Liver (tissue), 9 donors: ENCODE results near the gene KCTD19. TPM values are rescaled to one million over a fixed set of nuclear protein-coding genes. Genes with fewer than 3 reads are reported as not detected.

Source experiments
- DNase-seq: peaks from one replicate; pipeline ENCODE4 v3.0.0-alpha.2; 2017; ENCODE audit warnings: low spot score
- H3K27ac ChIP-seq, 2 donors: one replicate each; pipeline ENCODE4 v1.7.0; 2013; ENCODE audit warnings: inconsistent platforms in 2 of 2, low read length in 2 of 2, control low read depth in 1 of 2, low read depth in 1 of 2, mild to moderate bottlenecking in 1 of 2
- H3K27me3 ChIP-seq, 4 donors: one replicate each; pipeline versions ENCODE4 v1.6.1 to v1.7.0; 2013; ENCODE audit warnings: low read length in 3 of 4, inconsistent platforms in 1 of 4, mild to moderate bottlenecking in 1 of 4, moderate library complexity in 1 of 4; ENCODE audit not compliant: control insufficient read depth in 4 of 4, insufficient read depth in 4 of 4
- H3K36me3 ChIP-seq, 4 donors: one replicate each; pipeline versions ENCODE4 v1.6.1 to v1.7.0; 2013; ENCODE audit warnings: low read length in 3 of 4, mild to moderate bottlenecking in 3 of 4, low read depth in 1 of 4, moderate library complexity in 1 of 4; ENCODE audit not compliant: control insufficient read depth in 4 of 4, insufficient read depth in 3 of 4
- H3K4me1 ChIP-seq, 4 donors: one replicate each; pipeline versions ENCODE4 v1.6.1 to v1.7.0; 2013; ENCODE audit warnings: low read length in 3 of 4, mild to moderate bottlenecking in 3 of 4, moderate library complexity in 1 of 4; ENCODE audit not compliant: control insufficient read depth in 4 of 4, insufficient read depth in 4 of 4
- H3K4me3 ChIP-seq, 3 donors: one replicate each; pipeline versions ENCODE4 v1.6.1 to v1.7.0; 2013; ENCODE audit warnings: low read length in 3 of 3, control low read depth in 1 of 3, low read depth in 1 of 3, mild to moderate bottlenecking in 1 of 3
- H3K9ac ChIP-seq, 2 donors: one replicate each; pipeline ENCODE4 v1.7.0; 2013; ENCODE audit warnings: low read length in 2 of 2, mild to moderate bottlenecking in 2 of 2, moderate library complexity in 2 of 2, control low read depth in 1 of 2, low read depth in 1 of 2
- H3K9me3 ChIP-seq, 4 donors: one replicate each; pipeline versions ENCODE4 v1.6.1 to v1.7.0; 2013; ENCODE audit warnings: low read length in 3 of 4; ENCODE audit not compliant: control insufficient read depth in 4 of 4
- CTCF ChIP-seq: fragments of 150-350 bp; IDR thresholded peaks from 2 replicates; pipeline ENCODE4 v1.5.1; 2017; ENCODE audit warnings: improper control_type of control experiment, low read depth, low read length; ENCODE audit not compliant: missing input control
- EGR1 ChIP-seq, 2 donors: IDR thresholded peaks; 2 replicates each; pipeline ENCODE4 v1.6.1; 2016 to 2018; ENCODE audit warnings: antibody characterized with exemption in 2 of 2, low read depth in 2 of 2
- FOXA1 ChIP-seq: IDR thresholded peaks from 2 replicates; pipeline ENCODE4 v1.6.1; 2016; ENCODE audit warnings: antibody characterized with exemption
- FOXA2 ChIP-seq: IDR thresholded peaks from 2 replicates; pipeline ENCODE4 v1.6.1; 2016; ENCODE audit warnings: antibody characterized with exemption
- GABPA ChIP-seq, 2 donors: IDR thresholded peaks in 1 of 2; conservative IDR thresholded peaks in 1 of 2; 2 replicates each; pipeline ENCODE4 v1.6.1; 2016; ENCODE audit warnings: antibody characterized with exemption in 2 of 2, mild to moderate bottlenecking in 1 of 2, moderate library complexity in 1 of 2
- HNF4A ChIP-seq, 2 donors: conservative IDR thresholded peaks; 2 replicates each; pipeline ENCODE4 v1.6.1; 2016; ENCODE audit warnings: antibody characterized with exemption in 2 of 2, mild to moderate bottlenecking in 2 of 2
- HNF4G ChIP-seq: IDR thresholded peaks from 2 replicates; pipeline ENCODE4 v1.6.1; 2016; ENCODE audit warnings: antibody characterized with exemption
- JUND ChIP-seq, 2 donors: IDR thresholded peaks; 2 replicates each; pipeline ENCODE4 v1.6.1; 2016; ENCODE audit warnings: antibody characterized with exemption in 2 of 2
- MAX ChIP-seq: IDR thresholded peaks from 2 replicates; pipeline ENCODE4 v1.6.1; 2016; ENCODE audit warnings: antibody characterized with exemption
- NR2F2 ChIP-seq: IDR thresholded peaks from 2 replicates; pipeline ENCODE4 v1.6.1; 2016; ENCODE audit warnings: antibody characterized with exemption
- RAD21 ChIP-seq, 2 donors: IDR thresholded peaks; 2 replicates each; pipeline ENCODE4 v1.6.1; 2016; ENCODE audit warnings: antibody characterized with exemption in 2 of 2, mild to moderate bottlenecking in 2 of 2
- REST ChIP-seq: IDR thresholded peaks from 2 replicates; pipeline ENCODE4 v1.6.1; 2016; ENCODE audit warnings: antibody characterized with exemption, mild to moderate bottlenecking
- SP1 ChIP-seq: IDR thresholded peaks from 2 replicates; pipeline ENCODE4 v1.6.1; 2018; ENCODE audit warnings: antibody characterized with exemption, mild to moderate bottlenecking
- TAF1 ChIP-seq: conservative IDR thresholded peaks from 2 replicates; pipeline ENCODE4 v1.6.1; 2016; ENCODE audit warnings: antibody characterized with exemption, mild to moderate bottlenecking
- YY1 ChIP-seq: IDR thresholded peaks from 2 replicates; pipeline ENCODE4 v1.6.1; 2016; ENCODE audit warnings: antibody characterized with exemption, mild to moderate bottlenecking
- ZBTB33 ChIP-seq: IDR thresholded peaks from 2 replicates; pipeline ENCODE4 v1.6.1; 2016; ENCODE audit warnings: antibody characterized with exemption
- WGBS: extraction: QIAGEN DNeasy Blood & Tissue Kit; methylation state at CpG from one replicate; pipeline ENCODE4 v1.1.7; 2013; 5-methylcytosine and 5-hydroxymethylcytosine counted together
- polyA plus RNA-seq, 2 donors: library from polyadenylated mRNA; stranded (reverse) in 1 of 2; unstranded in 1 of 2; fragments of 200-250 nt in 1 of 2; fragments of >200 nt in 1 of 2; fragmentation: Nextera tagmentation in 1 of 2; extraction: Ambion mirVana in 1 of 2; gene quantifications; one replicate each; pipeline versions ENCODE4 v1.2.1 to v1.2.3, GENCODE V29; 2013 to 2015
- total RNA-seq, 2 donors: library from RNA; depleted of rRNA; stranded (reverse); fragments of >200 nt; gene quantifications; one replicate each; pipeline ENCODE4 v1.2.3, GENCODE V29; 2014
- TF ChIP-seq, protein P1 (sequence below): IDR thresholded peaks from 2 replicates; pipeline ENCODE4 v1.6.1; 2016; ENCODE audit warnings: antibody characterized with exemption
- donor health status: healthy.
- donor health status: healthy.
- donor health status: healthy.
- donor health status: healthy.
- donor health status: healthy.

Gene KCTD19
- total and polyA plus RNA-seq, 4 donors, result 0.28 TPM; not detected in 3

DNA sequence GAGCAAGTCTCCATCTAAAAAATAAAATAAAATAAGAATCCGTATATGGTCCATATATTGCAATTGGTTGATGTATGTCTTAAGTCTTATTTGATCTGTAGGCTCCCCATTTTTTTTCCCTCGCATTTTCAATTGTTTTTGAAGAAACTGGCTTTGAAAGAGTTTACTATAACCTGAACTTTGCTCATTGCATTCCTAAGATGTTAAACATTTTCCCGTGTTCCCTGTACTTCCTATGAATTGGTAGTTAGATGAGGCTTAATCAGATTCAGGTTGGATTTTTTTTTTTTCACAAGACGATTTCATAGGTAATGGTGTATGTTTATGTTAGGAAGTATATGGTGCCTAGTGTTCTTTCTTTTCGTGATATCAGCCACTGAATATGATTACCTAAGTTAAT lies 3.4 kb upstream of the KCTD19 start:
- Histone ChIP-seq H3K36me3 (no peaks in the 10 kb centered on the region), H3K4me1 (peaks cover 0 to 4% (median 3%) of the 10 kb centered on the region in 4 donors), H3K9me3 (no peaks in the 10 kb centered on the region), H3K27me3 (no peaks in the 10 kb centered on the region), H3K9ac (no peak overlapping the region), H3K4me3 (no peak overlapping the region), H3K27ac (no peak overlapping the region)
- 67% methylated on average over 5 of the region's 5 CpGs for WGBS
- DNase-seq, result no peak
- TF ChIP-seq, protein P1, sequence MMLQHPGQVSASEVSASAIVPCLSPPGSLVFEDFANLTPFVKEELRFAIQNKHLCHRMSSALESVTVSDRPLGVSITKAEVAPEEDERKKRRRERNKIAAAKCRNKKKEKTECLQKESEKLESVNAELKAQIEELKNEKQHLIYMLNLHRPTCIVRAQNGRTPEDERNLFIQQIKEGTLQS, result no peak
- TF ChIP-seq MAX (no peak), REST (no peak), EGR1 (IDR thresholded peaks at IDR 0.05; ENCODE audit: low read depth in 2 of 2) (no peak), FOXA2 (no peak), HNF4A (conservative IDR thresholded peaks at IDR 0.05) (no peak), RAD21 (IDR thresholded peaks at IDR 0.05) (no peak), TAF1 (no peak), FOXA1 (no peak), CTCF (no peak), JUND (IDR thresholded peaks at IDR 0.05) (no peak), GABPA (IDR thresholded peaks at IDR 0.05 in 1 of 2, conservative IDR thresholded peaks at IDR 0.05 in 1 of 2) (no peak), SP1 (no peak), HNF4G (no peak), YY1 (no peak), ZBTB33 (no peak), NR2F2 (no peak)

DNA sequence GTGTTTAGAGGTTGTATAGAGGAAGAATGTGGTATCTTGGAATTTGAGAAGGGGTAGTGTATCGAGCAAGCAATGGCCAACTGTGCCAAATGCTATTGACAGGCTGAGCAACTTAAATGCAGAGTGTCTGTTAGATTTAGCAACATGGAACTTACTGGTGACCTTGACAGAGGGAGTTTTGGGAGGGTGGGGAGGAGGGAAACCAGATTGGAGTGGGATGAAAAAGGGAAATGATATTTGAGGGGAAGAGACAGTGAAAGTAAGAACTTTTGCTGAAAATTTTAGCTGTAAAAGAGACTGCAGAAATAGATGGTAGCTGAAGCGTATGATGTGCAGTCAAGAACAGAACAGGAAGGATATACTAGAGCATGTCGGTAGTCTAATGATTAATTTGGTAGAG lies 1.2 kb upstream of the KCTD19 start:
- Histone ChIP-seq H3K36me3 (no peaks in the 10 kb centered on the region), H3K9ac (no peak overlapping the region), H3K27ac (no peak overlapping the region), H3K9me3 (no peaks in the 10 kb centered on the region), H3K27me3 (no peaks in the 10 kb centered on the region), H3K4me1 (peaks cover 0 to 4% (median 3%) of the 10 kb centered on the region in 4 donors), H3K4me3 (no peak overlapping the region)
- no peak for DNase-seq
- no peak for TF ChIP-seq REST
- no peak for TF ChIP-seq JUND (IDR thresholded peaks at IDR 0.05)
- whole genome bisulfite sequencing, result 70% methylated on average over 3 of the region's 3 CpGs
